Neural cell (in vitro differentiated cells): ENCODE results near the gene COL6A3.

Experiments used
- EP300 ChIP-seq: fragments of 450-650 bp; conservative IDR thresholded peaks from 2 replicates; pipeline ENCODE4 v1.6.1; 2014; ENCODE audit warnings: antibody characterized with exemption, mild to moderate bottlenecking, moderate library complexity; ENCODE audit not compliant: poor library complexity, severe bottlenecking
- EZH2 ChIP-seq: fragments of 200-600, 300-800 bp; shearing (Covaris generic), sonication (generic); IDR thresholded peaks from 2 replicates; pipeline ENCODE4 v1.6.1; 2014; ENCODE audit warnings: antibody characterized with exemption, low read length, borderline replicate concordance, mild to moderate bottlenecking; ENCODE audit not compliant: insufficient read depth, poor library complexity, severe bottlenecking
- MXI1 ChIP-seq: fragments of 450-650 bp; conservative IDR thresholded peaks from 2 replicates; pipeline ENCODE4 v1.6.1; 2014; ENCODE audit warnings: antibody characterized with exemption, mild to moderate bottlenecking; ENCODE audit not compliant: poor library complexity, severe bottlenecking
- POLR2AphosphoS5 ChIP-seq: IDR thresholded peaks from 2 replicates; pipeline ENCODE4 v1.6.1; 2012
- RAD21 ChIP-seq: fragments of 450-650 bp; conservative IDR thresholded peaks from 2 replicates; pipeline ENCODE4 v1.6.1; 2014; ENCODE audit warnings: antibody characterized with exemption, mild to moderate bottlenecking, moderate library complexity
- TAF1 ChIP-seq: IDR thresholded peaks from 2 replicates; pipeline ENCODE4 v1.6.1; 2012; ENCODE audit warnings: low read depth
- TF ChIP-seq, protein P1 (sequence below): fragments of 450-650 bp; IDR thresholded peaks from 2 replicates; pipeline ENCODE4 v1.5.1; 2014; ENCODE audit warnings: antibody characterized with exemption, mild to moderate bottlenecking, moderate library complexity; ENCODE audit not compliant: poor library complexity, severe bottlenecking
- TF ChIP-seq, protein P2 (sequence below): IDR thresholded peaks from 2 replicates; pipeline ENCODE4 v1.6.1; 2012; ENCODE audit warnings: borderline replicate concordance

DNA sequence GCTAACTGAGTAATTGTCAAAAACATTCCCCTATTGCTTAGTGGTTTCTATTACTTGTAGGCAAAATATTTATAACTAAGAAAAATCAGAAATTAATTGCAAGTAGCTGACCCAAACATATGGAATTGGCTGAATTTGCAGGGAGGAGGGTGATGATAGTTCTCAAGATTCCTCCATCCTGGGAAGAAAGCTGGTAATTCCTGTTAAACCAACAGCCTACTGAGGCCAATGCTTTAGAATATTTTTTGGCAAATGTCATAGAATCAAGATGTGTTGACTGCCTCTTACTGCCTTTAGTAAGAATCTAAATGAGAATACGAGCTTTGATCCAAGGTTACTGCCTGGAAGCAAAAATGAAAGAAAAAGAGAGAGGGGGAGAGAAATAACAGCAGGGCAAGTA, 120.0 kb downstream of the COL6A3 start:
- no peak for TF ChIP-seq EP300
- TF ChIP-seq, protein P1, sequence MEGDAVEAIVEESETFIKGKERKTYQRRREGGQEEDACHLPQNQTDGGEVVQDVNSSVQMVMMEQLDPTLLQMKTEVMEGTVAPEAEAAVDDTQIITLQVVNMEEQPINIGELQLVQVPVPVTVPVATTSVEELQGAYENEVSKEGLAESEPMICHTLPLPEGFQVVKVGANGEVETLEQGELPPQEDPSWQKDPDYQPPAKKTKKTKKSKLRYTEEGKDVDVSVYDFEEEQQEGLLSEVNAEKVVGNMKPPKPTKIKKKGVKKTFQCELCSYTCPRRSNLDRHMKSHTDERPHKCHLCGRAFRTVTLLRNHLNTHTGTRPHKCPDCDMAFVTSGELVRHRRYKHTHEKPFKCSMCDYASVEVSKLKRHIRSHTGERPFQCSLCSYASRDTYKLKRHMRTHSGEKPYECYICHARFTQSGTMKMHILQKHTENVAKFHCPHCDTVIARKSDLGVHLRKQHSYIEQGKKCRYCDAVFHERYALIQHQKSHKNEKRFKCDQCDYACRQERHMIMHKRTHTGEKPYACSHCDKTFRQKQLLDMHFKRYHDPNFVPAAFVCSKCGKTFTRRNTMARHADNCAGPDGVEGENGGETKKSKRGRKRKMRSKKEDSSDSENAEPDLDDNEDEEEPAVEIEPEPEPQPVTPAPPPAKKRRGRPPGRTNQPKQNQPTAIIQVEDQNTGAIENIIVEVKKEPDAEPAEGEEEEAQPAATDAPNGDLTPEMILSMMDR, result no peak
- TF ChIP-seq RAD21, result no peak
- TF ChIP-seq, protein P2, sequence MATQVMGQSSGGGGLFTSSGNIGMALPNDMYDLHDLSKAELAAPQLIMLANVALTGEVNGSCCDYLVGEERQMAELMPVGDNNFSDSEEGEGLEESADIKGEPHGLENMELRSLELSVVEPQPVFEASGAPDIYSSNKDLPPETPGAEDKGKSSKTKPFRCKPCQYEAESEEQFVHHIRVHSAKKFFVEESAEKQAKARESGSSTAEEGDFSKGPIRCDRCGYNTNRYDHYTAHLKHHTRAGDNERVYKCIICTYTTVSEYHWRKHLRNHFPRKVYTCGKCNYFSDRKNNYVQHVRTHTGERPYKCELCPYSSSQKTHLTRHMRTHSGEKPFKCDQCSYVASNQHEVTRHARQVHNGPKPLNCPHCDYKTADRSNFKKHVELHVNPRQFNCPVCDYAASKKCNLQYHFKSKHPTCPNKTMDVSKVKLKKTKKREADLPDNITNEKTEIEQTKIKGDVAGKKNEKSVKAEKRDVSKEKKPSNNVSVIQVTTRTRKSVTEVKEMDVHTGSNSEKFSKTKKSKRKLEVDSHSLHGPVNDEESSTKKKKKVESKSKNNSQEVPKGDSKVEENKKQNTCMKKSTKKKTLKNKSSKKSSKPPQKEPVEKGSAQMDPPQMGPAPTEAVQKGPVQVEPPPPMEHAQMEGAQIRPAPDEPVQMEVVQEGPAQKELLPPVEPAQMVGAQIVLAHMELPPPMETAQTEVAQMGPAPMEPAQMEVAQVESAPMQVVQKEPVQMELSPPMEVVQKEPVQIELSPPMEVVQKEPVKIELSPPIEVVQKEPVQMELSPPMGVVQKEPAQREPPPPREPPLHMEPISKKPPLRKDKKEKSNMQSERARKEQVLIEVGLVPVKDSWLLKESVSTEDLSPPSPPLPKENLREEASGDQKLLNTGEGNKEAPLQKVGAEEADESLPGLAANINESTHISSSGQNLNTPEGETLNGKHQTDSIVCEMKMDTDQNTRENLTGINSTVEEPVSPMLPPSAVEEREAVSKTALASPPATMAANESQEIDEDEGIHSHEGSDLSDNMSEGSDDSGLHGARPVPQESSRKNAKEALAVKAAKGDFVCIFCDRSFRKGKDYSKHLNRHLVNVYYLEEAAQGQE, result no peak
- no peak for TF ChIP-seq POLR2AphosphoS5
- no peak for TF ChIP-seq TAF1
- no peak for TF ChIP-seq EZH2
- TF ChIP-seq MXI1, result no peak
